ENCODE measurements around the gene NFYA.

Gene NFYA

DNA sequence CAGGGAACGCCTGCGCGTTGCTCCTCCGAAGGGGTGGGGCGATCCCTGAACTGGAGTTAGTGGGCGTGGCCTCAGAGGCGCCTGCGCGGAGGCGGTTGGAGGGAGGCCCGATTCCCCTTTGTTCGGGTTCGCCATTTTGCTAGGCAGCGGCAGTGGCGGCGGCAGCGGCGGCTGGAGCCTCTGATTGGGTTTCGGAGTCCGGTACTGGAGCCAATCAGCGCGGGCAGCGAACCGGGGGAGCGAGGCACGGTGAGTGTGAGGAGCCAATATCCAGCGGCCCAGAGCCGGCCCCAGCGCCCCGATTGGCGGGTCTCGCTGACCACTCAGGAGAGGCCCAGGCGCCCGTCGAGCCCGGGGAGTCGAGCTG lies at the start of gene NFYA:
Gene NFYA (plus strand): TSS at position 139 of the 367 bp plus-strand sequence. CDS start 6,116 bp downstream, outside the sequence.
- Histone ChIP-seq H3K36me3 (ENCODE audit: control insufficient read depth in 1 of 2, insufficient read depth in 2 of 2, low read length in 2 of 2) (peaks cover 4 to 16% of the 10 kb centered on the region in 2 donors), H3K27me3 (ENCODE audit: control insufficient read depth in 1 of 2, insufficient read depth in 2 of 2, low read length in 2 of 2) (no peaks in the 10 kb centered on the region), H3K4me3 (ENCODE audit: low read depth in 1 of 2, low read length in 2 of 2) (peak within 1 kb of the TSS; percentile 89 to 91), H3K9ac (ENCODE audit: low read depth in 1 of 2, low read length in 2 of 2) (peak within 1 kb of the TSS; percentile 97 to 98), H3K27ac (ENCODE audit: low read depth, low read length) (peak within 1 kb of the TSS; percentile 100), H3K4me1 (ENCODE audit: control insufficient read depth in 1 of 2, insufficient read depth in 2 of 2, low read length in 2 of 2) (peaks cover 29 to 46% of the 10 kb centered on the region in 2 donors), H3K9me3 (ENCODE audit: control insufficient read depth in 1 of 2, low read length in 2 of 2) (no peaks in the 10 kb centered on the region)

- Histone ChIP-seq H3K27ac (ENCODE audit: low read depth, low read length) (no peak overlapping the region), H3K9ac (ENCODE audit: low read depth in 1 of 2, low read length in 2 of 2) (no peak overlapping the region), H3K4me1 (ENCODE audit: control insufficient read depth in 1 of 2, insufficient read depth in 2 of 2, low read length in 2 of 2) (peaks cover 0 to 3% of the 10 kb centered on the region in 2 donors), H3K27me3 (ENCODE audit: control insufficient read depth in 1 of 2, insufficient read depth in 2 of 2, low read length in 2 of 2) (no peaks in the 10 kb centered on the region), H3K36me3 (ENCODE audit: control insufficient read depth in 1 of 2, insufficient read depth in 2 of 2, low read length in 2 of 2) (peaks cover 0 to 11% of the 10 kb centered on the region in 2 donors), H3K4me3 (ENCODE audit: low read depth in 1 of 2, low read length in 2 of 2) (no peak overlapping the region), H3K9me3 (ENCODE audit: control insufficient read depth in 1 of 2, low read length in 2 of 2) (no peaks in the 10 kb centered on the region)
Observed at GRCh38 chr6:41023114-41023513, 49.7 kb upstream of the NFYA start.

DNA sequence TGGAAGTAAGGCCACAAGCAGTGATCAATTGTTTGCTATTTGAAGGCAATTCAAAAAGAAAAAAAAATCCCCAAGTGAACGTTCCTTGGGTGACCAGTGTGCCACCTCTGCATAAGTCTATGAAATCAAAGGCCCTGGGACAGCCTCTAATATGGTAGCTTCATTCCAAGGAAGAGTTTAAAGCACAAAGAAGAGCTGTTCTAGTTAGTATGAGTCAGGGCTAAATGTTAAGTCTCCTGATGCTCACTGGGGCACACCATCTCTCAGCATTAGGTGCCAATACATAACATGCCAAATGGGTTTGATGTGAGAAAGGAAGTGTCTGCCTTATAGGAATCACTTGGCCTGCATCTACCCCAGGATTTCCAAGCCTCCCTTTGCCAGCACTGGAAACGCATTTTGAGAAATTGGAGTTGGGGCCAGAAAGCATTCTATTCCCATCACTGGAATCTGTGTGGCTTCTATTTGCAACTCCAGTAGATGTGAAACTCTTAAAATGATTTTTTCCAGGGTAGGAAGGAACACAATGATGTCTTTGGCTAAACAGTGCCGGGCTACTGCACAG lies 46.7 kb upstream of the NFYA start:
- Histone ChIP-seq H3K9ac (ENCODE audit: low read depth in 1 of 2, low read length in 2 of 2) (no peak overlapping the region), H3K4me3 (ENCODE audit: low read depth in 1 of 2, low read length in 2 of 2) (no peak overlapping the region), H3K27me3 (ENCODE audit: control insufficient read depth in 1 of 2, insufficient read depth in 2 of 2, low read length in 2 of 2) (no peaks in the 10 kb centered on the region), H3K9me3 (ENCODE audit: control insufficient read depth in 1 of 2, low read length in 2 of 2) (no peaks in the 10 kb centered on the region), H3K27ac (ENCODE audit: low read depth, low read length) (no peak overlapping the region), H3K4me1 (ENCODE audit: control insufficient read depth in 1 of 2, insufficient read depth in 2 of 2, low read length in 2 of 2) (peaks cover 5 to 9% of the 10 kb centered on the region in 2 donors), H3K36me3 (ENCODE audit: control insufficient read depth in 1 of 2, insufficient read depth in 2 of 2, low read length in 2 of 2) (peaks cover 0 to 18% of the 10 kb centered on the region in 2 donors)

GRCh38 chr6:41027241-41027640 lies 45.5 kb upstream of the NFYA start:
- peak overlapping the region in 1 of 2 donors; percentile 57 for H3K4me3 ChIP-seq (ENCODE audit: low read depth in 1 of 2, low read length in 2 of 2)
- peaks cover 0 to 18% of the 10 kb centered on the region in 2 donors for H3K36me3 ChIP-seq (ENCODE audit: control insufficient read depth in 1 of 2, insufficient read depth in 2 of 2, low read length in 2 of 2)
- peak overlapping the region in 1 of 2 donors; percentile 23 for H3K9ac ChIP-seq (ENCODE audit: low read depth in 1 of 2, low read length in 2 of 2)
- H3K4me1 ChIP-seq (ENCODE audit: control insufficient read depth in 1 of 2, insufficient read depth in 2 of 2, low read length in 2 of 2): peaks cover 5 to 9% of the 10 kb centered on the region in 2 donors
- H3K9me3 ChIP-seq (ENCODE audit: control insufficient read depth in 1 of 2, low read length in 2 of 2): no peaks in the 10 kb centered on the region
- H3K27me3 ChIP-seq (ENCODE audit: control insufficient read depth in 1 of 2, insufficient read depth in 2 of 2, low read length in 2 of 2): no peaks in the 10 kb centered on the region
- no peak overlapping the region for H3K27ac ChIP-seq (ENCODE audit: low read depth, low read length)

DNA sequence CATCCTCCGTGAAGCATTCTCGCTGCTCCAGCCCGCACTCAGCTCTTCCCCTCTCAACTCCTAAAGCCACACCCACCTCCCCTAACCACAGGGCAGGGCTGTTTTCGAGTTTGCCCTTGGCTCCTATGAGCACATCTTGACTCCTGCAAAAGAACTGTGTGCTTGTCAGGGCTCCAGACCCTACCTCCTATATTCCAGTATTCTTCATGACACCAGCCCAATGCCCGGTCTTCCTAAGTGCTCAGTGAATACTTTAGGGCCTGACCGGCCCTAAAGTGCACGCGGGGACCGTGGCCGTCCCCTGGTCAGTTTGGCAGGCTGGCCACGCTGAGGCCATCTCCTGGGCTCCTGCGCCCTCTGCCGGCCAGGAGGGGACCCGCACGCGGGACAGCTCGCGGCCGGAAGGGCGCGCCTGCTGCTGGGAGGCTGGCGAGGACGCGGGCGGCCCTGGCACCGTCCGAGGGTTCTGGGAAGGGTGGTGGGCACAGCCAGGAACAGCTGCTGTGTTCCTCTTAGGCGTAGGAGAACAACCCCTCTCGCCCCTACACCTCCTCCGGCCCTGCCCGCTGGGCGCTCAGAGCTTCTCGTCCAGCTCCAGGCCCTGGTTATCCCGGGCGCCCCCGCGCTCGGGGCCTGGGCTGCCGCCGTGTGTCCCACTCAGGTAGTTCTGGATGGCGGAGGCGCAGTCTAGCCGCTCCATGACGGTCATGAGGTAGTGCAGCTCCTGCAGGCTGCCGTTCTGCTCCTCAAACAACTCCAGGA lies 44.8 kb upstream of the NFYA start:
- Histone ChIP-seq H3K9ac (ENCODE audit: low read depth in 1 of 2, low read length in 2 of 2) (peak overlapping the region; percentile 27 to 66), H3K4me1 (ENCODE audit: control insufficient read depth in 1 of 2, insufficient read depth in 2 of 2, low read length in 2 of 2) (peaks cover 5 to 9% of the 10 kb centered on the region in 2 donors), H3K4me3 (ENCODE audit: low read depth in 1 of 2, low read length in 2 of 2) (peak overlapping the region; percentile 54 to 57), H3K9me3 (ENCODE audit: control insufficient read depth in 1 of 2, low read length in 2 of 2) (no peaks in the 10 kb centered on the region), H3K36me3 (ENCODE audit: control insufficient read depth in 1 of 2, insufficient read depth in 2 of 2, low read length in 2 of 2) (peaks cover 0 to 22% of the 10 kb centered on the region in 2 donors), H3K27ac (ENCODE audit: low read depth, low read length) (no peak overlapping the region), H3K27me3 (ENCODE audit: control insufficient read depth in 1 of 2, insufficient read depth in 2 of 2, low read length in 2 of 2) (no peaks in the 10 kb centered on the region)

- peaks cover 0 to 30% of the 10 kb centered on the region in 2 donors for H3K36me3 ChIP-seq (ENCODE audit: control insufficient read depth in 1 of 2, insufficient read depth in 2 of 2, low read length in 2 of 2)
- no peaks in the 10 kb centered on the region for H3K9me3 ChIP-seq (ENCODE audit: control insufficient read depth in 1 of 2, low read length in 2 of 2)
- H3K9ac ChIP-seq (ENCODE audit: low read depth in 1 of 2, low read length in 2 of 2): peak overlapping the region; percentile 27 to 66
- no peak overlapping the region for H3K27ac ChIP-seq (ENCODE audit: low read depth, low read length)
- peaks cover 5 to 9% of the 10 kb centered on the region in 2 donors for H3K4me1 ChIP-seq (ENCODE audit: control insufficient read depth in 1 of 2, insufficient read depth in 2 of 2, low read length in 2 of 2)
- H3K27me3 ChIP-seq (ENCODE audit: control insufficient read depth in 1 of 2, insufficient read depth in 2 of 2, low read length in 2 of 2): no peaks in the 10 kb centered on the region
- H3K4me3 ChIP-seq (ENCODE audit: low read depth in 1 of 2, low read length in 2 of 2): peak overlapping the region; percentile 54 to 57
Observed at GRCh38 chr6:41028561-41029412, 44.0 kb upstream of the NFYA start.

- H3K9ac ChIP-seq (ENCODE audit: low read depth in 1 of 2, low read length in 2 of 2): no peak overlapping the region
- peaks cover 18% of the 10 kb centered on the region in 2 donors for H3K4me1 ChIP-seq (ENCODE audit: control insufficient read depth in 1 of 2, insufficient read depth in 2 of 2, low read length in 2 of 2)
- no peak overlapping the region for H3K4me3 ChIP-seq (ENCODE audit: low read depth in 1 of 2, low read length in 2 of 2)
- no peaks in the 10 kb centered on the region for H3K27me3 ChIP-seq (ENCODE audit: control insufficient read depth in 1 of 2, insufficient read depth in 2 of 2, low read length in 2 of 2)
- H3K27ac ChIP-seq (ENCODE audit: low read depth, low read length): no peak overlapping the region
- H3K9me3 ChIP-seq (ENCODE audit: control insufficient read depth in 1 of 2, low read length in 2 of 2): no peaks in the 10 kb centered on the region
- H3K36me3 ChIP-seq (ENCODE audit: control insufficient read depth in 1 of 2, insufficient read depth in 2 of 2, low read length in 2 of 2): peaks cover 7 to 30% of the 10 kb centered on the region in 2 donors
Observed at GRCh38 chr6:41032830-41033229, 39.9 kb upstream of the NFYA start.

DNA sequence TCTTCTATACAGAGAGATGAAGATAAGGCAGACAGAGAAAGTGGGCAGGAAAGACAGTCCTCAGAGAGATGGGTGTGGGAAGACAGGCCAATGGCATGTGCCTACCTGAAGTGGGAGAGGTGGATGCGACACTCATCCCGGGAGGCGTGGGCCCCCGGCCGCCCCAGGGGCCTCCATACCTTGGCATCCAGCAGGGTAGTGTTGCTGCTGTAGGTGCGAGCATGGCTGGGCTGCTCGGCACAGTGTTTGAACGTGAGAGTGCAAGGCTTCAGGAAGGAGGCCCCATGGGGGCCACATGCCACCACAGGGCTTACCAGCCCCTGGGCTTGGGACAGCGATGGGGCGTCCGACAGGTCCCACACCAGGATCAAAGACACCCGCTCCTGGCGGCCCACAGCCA lies 39.0 kb upstream of the NFYA start:
- Histone ChIP-seq H3K4me1 (ENCODE audit: control insufficient read depth in 1 of 2, insufficient read depth in 2 of 2, low read length in 2 of 2) (peaks cover 9 to 16% of the 10 kb centered on the region in 2 donors), H3K27ac (ENCODE audit: low read depth, low read length) (no peak overlapping the region), H3K4me3 (ENCODE audit: low read depth in 1 of 2, low read length in 2 of 2) (no peak overlapping the region), H3K9ac (ENCODE audit: low read depth in 1 of 2, low read length in 2 of 2) (no peak overlapping the region), H3K27me3 (ENCODE audit: control insufficient read depth in 1 of 2, insufficient read depth in 2 of 2, low read length in 2 of 2) (no peaks in the 10 kb centered on the region), H3K36me3 (ENCODE audit: control insufficient read depth in 1 of 2, insufficient read depth in 2 of 2, low read length in 2 of 2) (peaks cover 7 to 30% of the 10 kb centered on the region in 2 donors), H3K9me3 (ENCODE audit: control insufficient read depth in 1 of 2, low read length in 2 of 2) (no peaks in the 10 kb centered on the region)

- no peaks in the 10 kb centered on the region for H3K27me3 ChIP-seq (ENCODE audit: control insufficient read depth in 1 of 2, insufficient read depth in 2 of 2, low read length in 2 of 2)
- peaks cover 25 to 29% of the 10 kb centered on the region in 2 donors for H3K4me1 ChIP-seq (ENCODE audit: control insufficient read depth in 1 of 2, insufficient read depth in 2 of 2, low read length in 2 of 2)
- H3K36me3 ChIP-seq (ENCODE audit: control insufficient read depth in 1 of 2, insufficient read depth in 2 of 2, low read length in 2 of 2): peaks cover 7 to 23% of the 10 kb centered on the region in 2 donors
- no peak overlapping the region for H3K9ac ChIP-seq (ENCODE audit: low read depth in 1 of 2, low read length in 2 of 2)
- H3K27ac ChIP-seq (ENCODE audit: low read depth, low read length): no peak overlapping the region
- H3K9me3 ChIP-seq (ENCODE audit: control insufficient read depth in 1 of 2, low read length in 2 of 2): no peaks in the 10 kb centered on the region
- no peak overlapping the region for H3K4me3 ChIP-seq (ENCODE audit: low read depth in 1 of 2, low read length in 2 of 2)
Observed at GRCh38 chr6:41036186-41036585, 36.6 kb upstream of the NFYA start.

DNA sequence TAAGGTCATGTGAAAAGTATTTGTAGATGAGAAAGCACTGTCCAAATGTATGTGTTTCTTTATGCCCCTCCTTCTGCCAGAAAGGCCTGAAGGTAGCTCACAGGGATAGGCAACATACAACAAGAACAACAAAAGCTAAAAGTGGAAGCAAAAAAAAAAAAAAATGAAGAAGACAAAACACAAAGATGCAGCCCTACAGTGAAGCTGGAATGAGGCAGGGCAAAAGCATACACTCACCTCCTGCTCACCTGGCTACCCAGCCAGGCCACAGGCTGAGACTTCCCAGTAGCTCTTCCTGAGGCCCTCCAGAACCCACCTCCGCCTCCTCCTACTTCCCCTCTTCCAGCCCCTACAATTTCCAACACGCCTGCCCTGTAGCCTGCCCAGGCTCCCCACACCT lies 36.2 kb upstream of the NFYA start:
- Histone ChIP-seq H3K4me1 (ENCODE audit: control insufficient read depth in 1 of 2, insufficient read depth in 2 of 2, low read length in 2 of 2) (peaks cover 25 to 31% of the 10 kb centered on the region in 2 donors), H3K9me3 (ENCODE audit: control insufficient read depth in 1 of 2, low read length in 2 of 2) (no peaks in the 10 kb centered on the region), H3K27me3 (ENCODE audit: control insufficient read depth in 1 of 2, insufficient read depth in 2 of 2, low read length in 2 of 2) (no peaks in the 10 kb centered on the region), H3K27ac (ENCODE audit: low read depth, low read length) (no peak overlapping the region), H3K36me3 (ENCODE audit: control insufficient read depth in 1 of 2, insufficient read depth in 2 of 2, low read length in 2 of 2) (peaks cover 7 to 23% of the 10 kb centered on the region in 2 donors), H3K9ac (ENCODE audit: low read depth in 1 of 2, low read length in 2 of 2) (no peak overlapping the region), H3K4me3 (ENCODE audit: low read depth in 1 of 2, low read length in 2 of 2) (peak overlapping the region; percentile 67 to 82)

All from duodenal mucosa (tissue), 2 donors.